ENCODE results near the gene ZNF491.

Gene ZNF491

GRCh38 chr19:11856596-11857250, 58.4 kb downstream of the ZNF491 start:
- no peak for DNase-seq (ENCODE audit: low read depth)
- H3K4me3 ChIP-seq (ENCODE audit: low read length), result no peak overlapping the region
- TF ChIP-seq CTCF (conservative IDR thresholded peaks at IDR 0.05; ENCODE audit: low read depth, low read length), result no peak

Measured in retinal pigment epithelial cell (primary cell).